Bone marrow (tissue), 2 donors: Measurements from ENCODE around the gene DCLK1.

ENCODE experiments used
- DNase-seq, 2 donors: peaks; one replicate each; lab custom pipeline; 2025; lab: John Stamatoyannopoulos, UW

DCLK1 gene

DNA sequence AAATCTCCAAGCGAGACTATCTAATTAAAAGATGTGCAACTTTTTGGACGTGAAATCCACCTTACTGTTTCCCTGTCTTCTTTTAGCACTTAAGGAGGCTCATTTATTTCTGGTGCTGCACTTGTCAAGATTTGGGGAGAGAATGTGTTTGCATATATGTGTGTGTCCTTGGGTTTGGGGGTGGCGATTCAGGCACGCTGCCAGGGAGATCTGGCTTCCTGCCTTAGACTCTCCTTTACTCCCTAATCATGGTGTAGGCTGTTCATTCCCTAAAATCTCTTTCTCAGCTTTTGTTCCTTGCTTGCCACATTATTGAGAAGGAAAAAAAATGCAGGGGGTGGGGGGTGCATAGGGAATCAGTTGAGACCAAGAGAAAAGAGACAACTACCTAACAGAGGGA is 271.2 kb downstream of the DCLK1 start:
- DNase-seq: no peak

DNA sequence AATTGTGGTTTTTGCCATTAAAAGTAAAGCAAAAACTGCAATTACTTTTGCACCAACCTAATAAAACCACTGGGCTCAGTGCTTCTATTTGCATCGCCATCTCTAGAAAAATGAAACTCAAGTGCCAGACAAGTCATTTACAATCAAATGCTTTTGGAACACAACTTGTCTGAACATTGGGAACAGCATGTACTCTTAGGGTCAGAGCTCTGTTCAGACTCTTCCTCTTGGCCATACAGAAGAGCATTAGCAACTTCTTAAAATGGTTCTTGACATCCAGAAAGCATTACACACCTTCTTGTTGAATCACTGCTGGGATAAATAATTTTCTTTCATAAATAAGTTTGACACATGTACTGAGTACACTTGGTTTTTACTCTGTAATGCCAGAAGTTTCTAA is 272.5 kb downstream of the DCLK1 start:
- no peak for DNase-seq

DNA sequence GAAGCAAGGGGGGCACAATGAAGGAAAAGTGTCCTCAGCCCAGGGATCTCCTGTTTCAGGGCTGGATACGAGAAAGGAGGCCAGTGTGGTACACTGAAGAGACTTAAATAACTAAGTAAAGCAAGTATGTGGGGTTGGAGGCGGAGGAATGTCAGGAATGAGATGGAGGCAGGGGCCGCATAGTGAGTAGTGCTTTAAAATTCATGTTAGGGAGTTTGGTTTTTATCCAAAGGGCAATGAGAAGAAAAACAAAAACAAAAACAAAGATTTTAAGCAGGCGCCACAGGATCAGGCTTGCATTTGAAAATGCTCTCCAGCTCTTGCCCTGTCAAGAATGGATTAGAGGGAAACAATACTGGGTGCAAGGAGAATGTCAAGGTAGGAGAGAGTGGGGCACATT is 273.4 kb downstream of the DCLK1 start:
- no peak for DNase-seq

GRCh38 chr13:35856721-35857364 is 274.3 kb downstream of the DCLK1 start:
- no peak for DNase-seq

DNA sequence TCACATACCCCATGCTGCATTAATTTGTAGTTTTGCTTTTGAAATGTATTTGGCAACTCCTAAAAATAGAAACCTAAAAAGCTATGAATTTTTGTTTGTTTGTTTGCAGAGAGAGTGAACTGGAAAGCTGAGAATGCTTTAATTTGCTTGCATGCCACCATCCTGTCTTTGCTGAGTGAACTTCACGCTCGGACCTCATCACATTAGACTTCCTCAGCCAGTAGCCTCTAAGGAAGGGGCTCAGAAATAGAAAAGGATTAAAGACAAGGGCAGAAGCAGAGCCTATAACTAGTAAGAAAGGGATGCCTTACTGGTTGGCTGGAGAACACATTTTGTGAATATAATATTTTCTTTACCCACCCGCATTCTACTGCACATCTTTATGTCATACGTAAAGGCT is 275.1 kb downstream of the DCLK1 start:
- no peak for DNase-seq

DNA sequence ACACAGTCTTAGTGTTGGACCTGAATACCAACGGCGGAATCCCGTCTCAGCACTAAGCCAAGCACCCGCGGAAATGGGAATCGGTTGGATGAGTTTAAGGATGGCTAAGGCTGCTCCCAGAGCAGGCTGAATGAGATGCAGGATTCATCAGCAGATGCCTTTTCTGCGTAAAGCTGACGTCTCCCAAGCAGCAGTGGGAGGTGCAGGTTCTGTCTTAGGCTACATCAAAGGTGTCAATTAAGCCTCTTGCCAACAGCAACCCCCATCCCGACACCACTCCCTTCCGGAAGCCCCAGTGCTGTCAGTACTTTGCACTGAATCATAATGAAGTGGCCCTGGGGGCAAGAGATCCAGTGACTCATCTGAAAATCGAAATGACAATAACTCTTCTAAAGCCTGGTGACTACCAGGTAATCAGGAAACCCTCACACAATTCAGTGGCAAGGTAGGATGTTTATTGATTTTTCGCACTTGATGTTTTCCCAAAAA is 275.6 kb downstream of the DCLK1 start:
- DNase-seq: no peak

GRCh38 chr13:35854286-35854685 is 276.9 kb downstream of the DCLK1 start:
- no peak for DNase-seq

- no peak for DNase-seq
Measured at GRCh38 chr13:35851881-35852280, 279.3 kb downstream of the DCLK1 start.

- DNase-seq: no peak
Measured at GRCh38 chr13:35851356-35851755, 279.8 kb downstream of the DCLK1 start.

GRCh38 chr13:35850569-35850968 is 280.6 kb downstream of the DCLK1 start:
- no peak for DNase-seq

DNA sequence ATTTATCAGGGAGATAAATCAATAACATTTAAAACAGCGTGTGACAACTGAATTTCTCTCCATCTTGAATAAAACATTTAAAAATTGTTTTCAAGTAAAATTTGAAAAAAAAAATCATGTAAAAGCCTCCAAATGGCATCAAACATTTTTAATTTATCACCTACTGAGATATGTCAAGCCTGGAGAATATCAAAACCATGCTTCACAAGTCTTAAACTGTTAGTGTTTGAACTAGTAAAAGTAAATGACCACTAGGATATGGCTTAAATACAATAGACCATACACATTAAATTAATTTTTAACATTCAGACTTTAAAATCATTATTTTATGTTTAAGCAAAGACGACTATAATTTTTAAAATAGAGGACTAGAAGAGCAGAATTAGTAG is 281.9 kb downstream of the DCLK1 start:
- DNase-seq: no peak

DNA sequence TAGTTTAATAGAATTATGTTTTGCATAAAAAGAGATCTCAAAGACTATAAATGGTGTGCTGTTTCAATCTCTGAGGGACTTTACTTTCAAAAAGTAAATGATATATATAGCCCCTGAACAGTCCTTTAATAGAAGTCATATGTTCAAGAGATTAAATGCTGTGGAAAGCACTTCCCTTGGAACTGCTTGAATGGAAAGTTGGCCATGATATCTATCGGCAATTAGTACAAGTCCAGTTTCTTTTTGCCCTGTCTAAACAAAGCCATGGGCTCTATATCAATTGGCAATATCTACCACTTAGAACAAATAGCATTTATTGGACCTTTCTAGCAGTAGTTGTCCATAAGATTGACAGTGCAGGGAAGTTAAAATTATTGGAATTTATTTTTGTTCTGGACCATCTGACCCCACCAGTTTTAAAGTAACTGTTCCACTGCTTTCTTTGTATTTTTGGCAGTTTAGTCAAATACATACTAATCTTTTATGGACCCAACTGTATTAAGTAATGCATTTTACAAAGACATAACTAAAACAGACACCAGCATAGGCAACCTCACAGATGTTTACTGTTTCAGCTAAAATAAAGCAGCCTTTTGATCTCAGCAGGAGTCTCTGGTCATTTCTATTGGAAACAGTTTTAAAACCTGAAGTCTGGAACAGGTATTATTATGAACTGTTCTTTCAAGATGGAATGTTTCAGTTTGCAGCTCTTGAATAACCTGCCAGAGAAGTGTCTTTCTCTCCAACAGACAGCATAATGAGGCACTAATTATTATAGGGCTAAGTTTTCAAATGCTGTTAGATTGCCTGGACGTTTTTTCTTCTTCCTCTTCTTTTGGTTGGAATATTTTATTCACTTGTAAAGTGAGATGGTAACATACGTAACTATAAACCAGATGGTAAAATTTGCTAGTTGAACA is 282.6 kb downstream of the DCLK1 start:
- no peak for DNase-seq

DNA sequence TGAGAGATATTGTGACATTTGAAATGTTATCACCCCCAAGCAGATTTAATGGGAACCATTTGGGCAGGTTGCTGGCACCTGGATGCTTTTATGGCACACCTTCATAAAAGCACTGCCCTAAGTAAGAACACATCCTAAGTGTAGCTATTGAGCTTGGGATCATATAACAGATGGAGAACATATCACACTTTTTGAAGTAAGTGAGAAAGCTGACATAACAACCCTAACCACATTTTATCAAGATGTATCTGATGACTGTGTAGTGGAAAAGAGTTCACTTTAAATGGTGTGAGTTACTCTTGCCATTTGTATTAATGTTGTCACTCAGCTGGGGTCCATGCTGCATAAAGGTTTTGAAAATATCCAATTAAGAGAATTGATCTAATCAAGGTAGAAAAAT is 287.9 kb downstream of the DCLK1 start:
- no peak for DNase-seq

DNA sequence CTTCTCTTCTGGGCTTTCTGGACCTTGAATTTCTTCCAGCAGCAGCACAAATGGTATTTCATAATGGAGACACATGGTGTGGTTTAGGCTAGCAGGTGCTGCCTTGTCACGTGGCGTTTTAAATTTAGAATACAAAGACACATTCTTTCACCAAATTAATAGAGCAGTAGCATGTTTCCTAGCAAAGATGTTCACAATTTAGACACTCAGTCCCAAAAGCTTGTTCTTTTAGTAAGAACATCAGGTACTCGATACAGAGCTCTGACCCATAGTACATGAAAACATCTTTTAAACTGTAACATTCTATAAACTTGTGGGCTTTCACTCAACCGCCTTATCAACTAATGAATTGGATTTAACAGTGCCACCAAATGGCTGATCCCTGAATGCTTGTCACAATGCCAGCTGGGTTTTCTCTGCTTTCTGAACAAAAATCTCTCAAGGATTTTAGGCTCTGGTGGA is 290.1 kb downstream of the DCLK1 start:
- no peak for DNase-seq

GRCh38 chr13:35839806-35840205 is 291.4 kb downstream of the DCLK1 start:
- no peak for DNase-seq

DNA sequence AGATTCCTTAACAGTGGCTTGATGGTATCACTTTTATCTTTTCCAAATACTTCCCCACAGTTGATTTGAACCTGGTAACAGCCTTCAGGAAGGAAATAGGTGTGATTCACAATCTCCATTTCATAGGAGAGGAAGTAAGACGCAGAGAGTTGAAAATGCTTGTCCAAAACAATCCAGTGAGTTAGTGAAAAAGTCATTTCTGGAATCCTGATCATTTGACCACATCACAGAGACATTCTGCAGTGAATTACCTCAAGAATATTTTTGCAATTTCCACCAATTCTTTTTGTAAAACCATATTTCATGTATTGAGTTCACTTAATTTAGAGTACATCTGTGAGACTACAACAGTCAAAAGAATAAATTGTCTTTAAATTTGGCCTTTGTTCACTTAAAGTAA is 292.8 kb downstream of the DCLK1 start:
- no peak for DNase-seq

DNA sequence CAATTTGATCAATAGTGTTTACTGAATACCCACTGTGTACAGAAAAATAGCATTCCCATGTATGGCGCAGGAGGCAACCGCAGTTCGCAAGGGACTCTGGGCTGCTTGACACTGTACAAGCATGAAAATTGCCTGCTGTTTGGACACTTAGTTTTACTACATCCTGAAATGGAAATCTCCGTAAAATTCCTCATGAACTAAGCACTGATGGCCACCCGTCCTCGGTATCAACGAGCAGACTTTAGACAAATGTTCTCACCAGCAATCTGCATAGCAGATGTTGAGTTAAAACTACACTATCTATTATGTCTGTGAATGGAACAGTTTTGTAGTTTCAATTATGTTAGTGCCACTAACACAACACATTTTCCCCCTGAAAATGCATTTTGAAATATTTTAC is 294.7 kb downstream of the DCLK1 start:
- no peak for DNase-seq

- DNase-seq: no peak
Measured at GRCh38 chr13:35835989-35836388, 295.2 kb downstream of the DCLK1 start.

GRCh38 chr13:35833608-35834275 is 297.4 kb downstream of the DCLK1 start:
- DNase-seq: no peak

- DNase-seq: no peak
Measured at GRCh38 chr13:35833031-35833430, 298.2 kb downstream of the DCLK1 start.

GRCh38 chr13:35832551-35832950 is 298.6 kb downstream of the DCLK1 start:
- no peak for DNase-seq

DNA sequence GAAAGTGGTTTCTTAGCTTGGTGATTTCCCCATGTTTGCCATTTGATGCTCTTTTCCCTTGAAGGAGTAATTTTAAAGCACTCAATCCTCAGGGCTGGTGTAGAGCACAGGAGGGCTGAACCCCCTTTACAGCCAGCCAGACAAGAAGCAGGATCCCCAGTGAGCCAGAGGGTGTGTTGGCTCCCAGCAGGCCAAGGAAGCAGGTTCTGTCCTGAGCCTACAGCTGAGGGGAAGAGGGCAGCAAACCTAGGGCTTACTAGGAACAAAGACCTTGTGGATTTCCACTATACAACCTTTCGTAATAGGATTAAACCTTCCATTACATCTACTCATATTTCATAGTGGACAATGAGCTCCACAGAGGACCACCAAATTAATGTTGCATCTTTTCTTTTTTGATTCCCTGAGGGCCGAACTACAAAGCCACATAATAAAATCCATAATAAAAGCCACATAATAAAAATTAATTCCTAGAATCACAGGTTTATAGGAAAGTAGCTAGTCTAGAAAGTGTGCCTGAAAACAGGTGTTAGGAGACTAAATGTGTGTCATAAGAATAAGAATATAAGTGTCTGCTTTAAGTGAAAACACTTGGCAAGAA is 300.2 kb downstream of the DCLK1 start:
- no peak for DNase-seq
